GM21423 (cell line): ENCODE results near the gene PRRG2.

Experiments used
- ATAC-seq: cut with Tn5 transposase; IDR thresholded peaks from one replicate; pipeline ENCODE4 v1.9.1; 2021; ENCODE audit warnings: mild to moderate bottlenecking, moderate library complexity; ENCODE audit not compliant: unreplicated experiment

PRRG2 gene

GRCh38 chr19:49585023-49585422, 3.9 kb downstream of the PRRG2 start:
- ATAC-seq: no peak

DNA sequence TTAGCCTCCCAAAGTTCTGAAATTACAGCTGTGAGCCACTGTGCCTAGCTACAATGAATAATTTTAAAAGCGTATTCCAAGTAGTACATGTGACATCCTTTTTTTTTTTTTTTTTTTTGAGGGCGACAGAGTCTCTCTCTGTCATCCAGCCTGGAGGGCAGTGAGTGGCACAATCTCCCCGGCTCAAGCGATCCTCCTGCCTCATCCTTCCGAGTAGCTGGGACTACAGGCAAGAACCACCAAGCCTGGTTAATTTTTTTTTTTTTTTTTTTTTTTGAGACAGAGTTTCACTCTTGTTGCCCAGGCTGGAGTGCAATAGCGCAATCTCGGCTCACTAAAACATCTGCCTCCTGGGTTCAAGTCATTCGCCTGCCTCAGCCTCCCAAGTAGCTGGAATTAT, 6.1 kb downstream of the PRRG2 start:
- no peak for ATAC-seq

DNA sequence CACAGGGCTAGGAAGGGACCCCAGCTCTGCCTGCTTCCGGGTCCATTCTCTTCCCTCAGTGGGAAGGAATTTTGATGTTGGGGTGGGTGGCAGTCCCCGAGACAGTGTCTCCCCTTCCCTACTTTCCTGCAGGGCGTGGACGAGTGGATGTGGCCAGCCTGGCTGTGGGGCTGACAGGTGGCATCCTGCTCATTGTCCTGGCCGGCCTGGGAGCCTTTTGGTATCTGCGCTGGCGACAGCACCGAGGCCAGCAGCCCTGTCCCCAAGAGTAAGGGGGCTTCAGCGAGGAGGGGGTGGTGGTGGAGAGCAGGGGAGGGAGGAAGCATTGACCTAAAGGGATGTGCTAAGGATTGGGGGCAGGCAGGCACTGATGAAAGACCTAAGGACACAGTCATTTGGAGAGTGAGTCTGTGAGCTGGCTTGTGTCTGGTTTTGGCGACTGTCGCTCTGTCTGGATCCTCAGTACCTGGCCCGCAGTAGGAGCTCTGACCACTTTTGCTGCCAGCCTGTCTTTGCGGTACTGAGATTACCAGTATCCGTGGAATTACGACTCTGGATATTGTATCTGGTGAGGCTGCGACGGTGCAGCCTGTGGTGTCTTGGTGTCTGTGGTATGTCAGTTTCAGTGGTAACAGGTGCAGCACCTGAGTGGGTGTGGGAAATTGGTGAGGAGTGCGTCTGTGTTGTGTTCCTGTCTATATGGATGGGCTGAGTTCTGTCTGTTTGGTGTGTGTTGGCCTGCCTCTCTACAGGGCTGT, 7.4 kb downstream of the PRRG2 start:
- no peak for ATAC-seq

- ATAC-seq: no peak
These were observed 8.4 kb downstream of the PRRG2 start for GRCh38 chr19:49589502-49589905.

GRCh38 chr19:49590071-49590970, 9.2 kb downstream of the PRRG2 start:
- ATAC-seq: peak; percentile 59

DNA sequence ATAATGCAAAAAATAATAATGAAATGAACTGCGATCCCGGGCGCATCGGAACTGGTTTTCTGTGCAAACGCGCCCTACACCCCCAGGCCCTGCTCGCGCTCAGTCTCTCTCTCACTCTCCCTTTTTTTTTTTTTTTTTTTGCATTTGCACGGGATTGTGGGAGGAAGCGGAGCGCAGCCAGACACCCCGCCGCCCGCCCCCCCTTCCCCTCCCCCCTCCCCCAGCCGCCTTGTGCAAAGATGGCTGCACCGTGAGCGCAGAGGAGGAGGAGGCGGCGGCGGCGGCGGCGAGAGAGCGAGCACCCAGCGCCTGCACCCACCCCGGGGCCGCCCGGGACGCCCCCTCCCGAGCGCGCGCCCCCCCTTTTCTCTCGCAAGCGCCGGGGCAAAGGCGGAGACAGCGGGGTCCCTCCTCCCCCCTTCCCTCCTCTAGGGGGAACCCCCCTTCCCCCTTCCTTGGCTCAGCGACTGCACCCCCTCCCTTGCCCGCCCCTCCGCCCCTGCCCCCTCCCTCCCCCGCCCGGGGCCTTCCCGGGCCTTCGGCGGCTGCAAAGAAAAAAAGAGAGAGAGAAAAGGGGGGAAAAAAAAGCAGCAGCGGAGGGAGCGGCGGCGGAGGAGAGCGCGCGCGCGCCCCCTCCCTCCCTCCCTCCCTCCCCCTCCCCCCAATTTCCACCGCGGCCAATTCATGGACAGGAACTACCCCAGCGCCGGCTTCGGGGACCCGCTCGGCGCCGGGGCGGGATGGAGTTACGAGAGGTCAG, 10.0 kb downstream of the PRRG2 start, which contains the start of gene PRR12:
TSS of gene PRR12 (plus strand) at position 212 of the 760 bp plus-strand sequence. CDS start at position 685, 473 bp downstream.
- no peak for ATAC-seq

DNA sequence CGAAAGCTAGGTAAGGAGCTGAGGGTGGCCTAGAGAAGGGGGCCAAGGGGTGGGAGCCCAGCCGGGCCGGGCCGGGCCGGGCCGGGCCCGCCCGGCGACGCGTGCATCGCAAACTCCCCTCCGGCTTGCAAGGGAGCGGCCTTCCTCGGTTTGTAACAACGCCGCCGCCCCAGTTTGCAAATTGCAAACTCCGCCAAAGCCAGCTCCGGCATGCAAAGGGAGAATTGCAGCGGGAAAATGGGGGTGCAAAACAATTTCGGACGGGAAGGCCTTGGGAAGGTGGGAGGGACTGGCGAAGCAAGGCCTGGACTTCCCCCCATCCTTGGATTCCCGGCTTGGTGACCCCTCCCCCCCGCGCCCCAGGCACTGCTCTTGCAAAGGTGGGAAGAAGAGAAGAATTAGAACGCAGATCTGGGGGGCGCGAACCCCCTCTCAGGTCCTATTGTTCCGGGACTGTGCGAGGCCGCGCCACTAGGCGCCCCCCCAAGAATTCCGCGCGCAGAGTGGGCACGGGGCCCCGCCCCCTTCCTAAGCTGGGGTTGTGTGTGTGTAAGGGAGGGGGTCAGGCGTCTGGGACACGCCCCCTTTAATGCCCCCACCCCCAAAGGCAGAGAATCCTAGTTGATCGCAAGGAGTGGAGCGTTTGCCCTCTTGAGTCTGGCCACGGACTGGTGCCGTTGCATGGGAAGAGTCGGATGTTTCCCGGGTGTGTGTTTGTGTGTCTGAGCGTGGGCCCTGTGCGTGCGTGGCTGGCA, 10.8 kb downstream of the PRRG2 start:
- ATAC-seq: no peak

GRCh38 chr19:49592486-49593232, 11.5 kb downstream of the PRRG2 start:
- no peak for ATAC-seq

DNA sequence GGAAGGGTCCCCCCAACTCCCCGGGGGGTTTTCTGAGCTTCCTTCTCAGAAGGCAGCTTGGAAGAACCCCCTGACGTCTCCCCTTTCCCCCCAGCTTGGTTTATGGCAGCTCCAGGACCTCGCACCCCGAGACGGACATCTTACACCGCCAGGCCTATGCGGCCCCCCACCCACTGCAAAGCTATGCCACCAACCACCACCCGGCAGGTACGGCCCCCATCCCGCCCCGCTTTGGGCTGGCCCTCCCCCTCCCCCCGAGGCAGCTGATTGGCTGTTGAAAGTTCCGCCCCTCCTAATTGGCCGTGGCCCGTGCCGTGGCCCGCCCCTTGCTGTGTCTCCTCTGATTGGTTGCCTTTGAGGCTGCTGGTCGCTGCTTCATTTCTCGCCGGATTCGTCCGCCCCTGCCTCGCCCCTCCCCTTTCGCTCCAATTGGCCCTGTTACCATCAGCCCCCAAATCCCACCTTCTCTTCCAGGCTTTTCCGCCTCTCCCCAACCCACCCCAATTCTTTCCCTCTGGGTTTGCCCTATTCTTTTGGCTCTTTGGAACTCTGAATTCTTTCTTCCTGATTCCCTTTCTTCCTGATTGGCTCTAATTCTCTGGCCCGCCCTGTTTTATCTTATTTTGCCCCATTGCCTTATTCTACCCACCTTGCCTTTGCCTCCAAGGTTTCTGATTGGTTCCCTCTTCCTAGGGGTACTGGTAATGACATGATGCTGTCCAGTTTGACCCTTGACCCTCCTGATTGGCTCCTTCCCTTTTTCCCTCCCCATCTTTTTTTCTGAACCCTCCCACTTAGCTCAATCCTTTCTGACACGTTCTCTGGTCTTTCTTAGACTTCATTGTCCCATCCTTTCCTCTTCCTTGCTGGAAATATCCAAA, 12.4 kb downstream of the PRRG2 start:
- peak; percentile 39 for ATAC-seq

GRCh38 chr19:49594157-49594992, 13.3 kb downstream of the PRRG2 start:
- ATAC-seq: no peak

DNA sequence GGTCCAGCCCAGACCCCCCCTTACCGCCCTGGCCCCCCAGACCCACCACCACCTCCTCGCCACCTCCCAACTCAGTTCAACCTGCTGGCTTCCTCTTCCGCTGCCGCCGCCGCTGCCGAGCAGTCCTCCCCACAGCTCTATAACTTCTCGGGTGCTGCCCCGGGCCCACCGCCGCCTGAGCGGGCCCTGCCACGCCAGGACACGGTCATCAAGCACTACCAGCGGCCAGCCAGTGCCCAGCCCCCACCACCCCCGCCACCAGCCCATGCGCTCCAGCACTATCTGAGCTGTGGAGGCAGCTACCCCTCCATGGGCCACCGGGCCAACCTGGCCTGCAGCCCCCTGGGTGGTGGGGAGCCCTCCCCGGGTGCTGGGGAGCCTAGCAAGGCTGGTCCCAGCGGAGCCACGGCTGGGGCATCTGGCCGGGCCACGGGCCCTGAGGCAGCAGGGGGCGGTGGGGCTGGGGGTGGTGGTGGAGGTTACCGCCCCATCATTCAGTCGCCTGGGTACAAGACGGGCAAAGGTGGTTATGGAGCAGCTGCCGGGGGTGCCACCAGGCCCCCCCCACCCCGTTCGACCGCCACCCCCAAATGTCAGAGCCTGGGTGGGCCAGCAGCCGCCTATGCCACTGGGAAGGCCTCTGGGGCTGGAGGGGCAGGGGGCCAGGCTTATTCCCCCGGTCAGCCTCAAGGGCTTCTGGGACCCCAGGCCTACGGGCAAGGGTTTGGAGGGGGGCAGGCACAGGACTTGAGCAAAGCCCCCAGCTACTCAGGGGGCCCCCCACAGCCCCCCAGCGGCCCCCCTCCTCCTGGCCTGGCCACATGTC, 14.1 kb downstream of the PRRG2 start:
- ATAC-seq: no peak

- no peak for ATAC-seq
These were observed 14.8 kb downstream of the PRRG2 start for GRCh38 chr19:49595819-49596404.

GRCh38 chr19:49596407-49596806, 15.3 kb downstream of the PRRG2 start:
- ATAC-seq: no peak

DNA sequence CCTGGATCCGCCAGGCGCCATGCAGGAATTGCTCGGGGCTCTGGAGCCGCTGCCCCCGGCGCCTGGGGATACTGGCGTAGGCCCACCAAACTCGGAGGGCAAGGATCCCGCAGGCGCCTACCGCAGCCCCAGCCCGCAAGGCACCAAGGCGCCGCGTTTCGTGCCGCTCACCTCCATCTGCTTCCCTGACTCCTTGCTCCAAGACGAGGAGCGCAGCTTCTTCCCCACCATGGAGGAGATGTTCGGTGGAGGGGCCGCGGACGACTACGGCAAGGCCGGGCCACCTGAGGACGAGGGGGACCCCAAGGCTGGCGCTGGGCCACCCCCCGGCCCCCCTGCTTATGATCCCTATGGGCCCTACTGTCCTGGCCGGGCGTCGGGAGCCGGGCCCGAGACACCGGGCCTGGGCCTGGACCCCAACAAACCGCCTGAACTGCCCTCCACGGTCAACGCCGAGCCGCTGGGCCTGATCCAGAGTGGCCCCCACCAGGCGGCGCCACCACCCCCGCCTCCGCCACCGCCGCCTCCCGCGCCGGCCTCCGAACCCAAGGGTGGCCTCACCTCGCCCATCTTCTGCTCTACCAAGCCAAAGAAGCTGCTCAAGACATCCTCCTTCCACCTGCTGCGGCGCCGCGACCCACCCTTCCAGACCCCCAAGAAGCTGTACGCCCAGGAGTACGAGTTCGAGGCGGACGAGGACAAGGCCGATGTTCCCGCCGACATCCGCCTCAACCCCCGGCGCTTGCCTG, 16.0 kb downstream of the PRRG2 start:
- no peak for ATAC-seq

DNA sequence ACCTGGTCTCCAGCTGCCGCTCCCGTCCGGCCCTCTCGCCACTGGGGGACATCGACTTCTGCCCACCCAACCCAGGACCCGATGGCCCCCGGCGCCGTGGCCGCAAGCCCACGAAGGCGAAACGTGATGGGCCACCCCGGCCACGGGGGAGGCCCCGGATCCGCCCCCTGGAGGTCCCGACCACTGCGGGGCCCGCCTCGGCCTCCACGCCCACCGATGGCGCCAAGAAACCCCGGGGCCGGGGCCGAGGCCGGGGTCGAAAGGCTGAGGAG, 16.5 kb downstream of the PRRG2 start:
- no peak for ATAC-seq
